Stimulated activated CD4-positive, alpha-beta T cell treated with anti-CD3 and anti-CD28 coated beads, Interleukin-2, amount 100 ng/mL, for 4 hours (primary cell): ENCODE measurements around the gene GUCY2D.

ENCODE experiments used
- DNase-seq: peaks from one replicate; pipeline ENCODE4 v3.0.0-alpha.2; 2020; ENCODE audit warnings: low read depth

Gene GUCY2D

GRCh38 chr17:7992924-7993323, 9.5 kb upstream of the GUCY2D start:
- DNase-seq = no peak

DNA sequence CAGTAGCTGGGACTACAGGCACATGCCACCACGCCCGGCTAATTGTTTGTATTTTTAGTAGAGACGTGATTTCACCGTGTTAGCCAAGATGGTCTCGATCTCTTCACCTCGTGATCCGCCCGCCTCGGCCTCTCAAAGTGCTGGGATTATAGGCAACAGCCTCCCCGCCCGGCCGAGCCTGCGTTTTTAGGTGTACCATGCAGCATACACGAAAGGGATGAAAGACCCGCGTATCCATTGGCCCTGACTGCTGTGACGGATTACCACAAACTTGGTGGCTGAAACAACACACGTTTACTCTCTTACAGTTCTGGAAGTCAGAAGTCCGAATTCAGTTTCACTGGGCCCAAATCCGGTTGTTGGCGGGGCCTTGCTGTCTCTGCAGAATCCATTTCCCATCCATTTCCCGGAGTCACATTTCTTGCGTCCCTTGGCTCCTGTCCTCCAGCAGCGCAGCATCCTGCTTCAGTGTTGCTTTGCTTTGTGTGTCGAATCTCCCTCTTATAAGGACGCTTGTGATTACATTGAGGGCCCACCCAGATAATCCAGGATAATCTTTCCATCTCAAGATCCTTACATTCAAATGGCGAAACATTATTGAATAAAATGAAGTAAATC, 8.3 kb upstream of the GUCY2D start:
- no peak for DNase-seq

DNA sequence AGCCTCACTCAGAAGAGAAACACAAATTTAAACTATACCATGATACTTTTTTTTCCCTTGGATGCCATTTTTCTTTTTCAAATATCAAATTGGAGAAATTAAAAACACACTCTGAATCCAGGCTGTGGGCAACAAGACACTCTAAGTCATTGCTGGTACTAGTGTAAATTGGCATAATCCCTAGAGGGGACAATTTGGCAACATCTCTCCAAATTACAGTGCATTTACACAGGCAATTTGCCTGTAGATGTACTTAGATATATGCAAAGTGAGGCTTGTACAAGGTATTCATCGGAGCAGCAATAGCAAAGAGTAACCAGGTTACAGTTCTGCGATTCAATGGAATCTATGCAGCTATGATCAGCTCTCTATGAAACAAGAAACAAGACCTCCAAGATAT, 6.7 kb upstream of the GUCY2D start:
- DNase-seq = no peak

DNA sequence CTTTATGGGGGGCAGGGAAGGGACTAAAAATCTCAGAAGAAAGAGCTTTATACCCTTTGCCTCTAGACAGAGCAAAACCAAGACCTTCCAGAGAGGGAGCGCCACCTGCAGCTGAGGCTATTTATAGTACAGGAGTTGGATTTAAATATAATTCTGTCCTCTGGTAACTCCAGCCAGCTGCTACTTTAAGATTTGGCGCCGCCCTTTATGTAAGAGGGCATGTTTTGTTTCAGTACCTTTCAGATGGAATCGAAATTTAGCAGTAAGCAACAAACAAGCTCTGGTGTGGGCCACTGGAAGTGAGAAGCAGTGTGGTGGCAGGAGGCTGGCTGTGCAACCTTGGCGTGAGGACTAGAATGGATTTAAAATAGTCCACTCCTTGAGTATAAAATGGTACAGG, 5.2 kb upstream of the GUCY2D start:
- DNase-seq = no peak

DNA sequence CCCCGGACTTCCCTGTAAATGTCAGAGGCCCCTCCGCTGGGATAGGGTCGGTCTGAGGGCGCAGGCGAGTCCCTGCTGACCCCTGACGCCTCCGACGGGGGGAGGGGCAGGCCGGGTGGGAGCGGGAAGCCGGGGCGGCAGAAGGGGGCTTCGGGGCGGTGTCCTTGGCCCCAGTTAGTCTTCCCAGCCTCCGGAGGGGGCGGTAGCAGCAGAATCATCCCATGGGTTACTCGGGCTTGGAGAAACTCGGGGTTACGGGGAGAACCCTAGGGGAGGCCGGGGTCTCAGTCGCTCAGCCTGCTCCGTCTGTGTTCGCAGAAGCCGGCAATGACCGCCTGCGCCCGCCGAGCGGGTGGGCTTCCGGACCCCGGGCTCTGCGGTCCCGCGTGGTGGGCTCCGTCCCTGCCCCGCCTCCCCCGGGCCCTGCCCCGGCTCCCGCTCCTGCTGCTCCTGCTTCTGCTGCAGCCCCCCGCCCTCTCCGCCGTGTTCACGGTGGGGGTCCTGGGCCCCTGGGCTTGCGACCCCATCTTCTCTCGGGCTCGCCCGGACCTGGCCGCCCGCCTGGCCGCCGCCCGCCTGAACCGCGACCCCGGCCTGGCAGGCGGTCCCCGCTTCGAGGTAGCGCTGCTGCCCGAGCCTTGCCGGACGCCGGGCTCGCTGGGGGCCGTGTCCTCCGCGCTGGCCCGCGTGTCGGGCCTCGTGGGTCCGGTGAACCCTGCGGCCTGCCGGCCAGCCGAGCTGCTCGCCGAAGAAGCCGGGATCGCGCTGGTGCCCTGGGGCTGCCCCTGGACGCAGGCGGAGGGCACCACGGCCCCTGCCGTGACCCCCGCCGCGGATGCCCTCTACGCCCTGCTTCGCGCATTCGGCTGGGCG, 542 bp downstream of the GUCY2D start:
- no peak for DNase-seq

DNA sequence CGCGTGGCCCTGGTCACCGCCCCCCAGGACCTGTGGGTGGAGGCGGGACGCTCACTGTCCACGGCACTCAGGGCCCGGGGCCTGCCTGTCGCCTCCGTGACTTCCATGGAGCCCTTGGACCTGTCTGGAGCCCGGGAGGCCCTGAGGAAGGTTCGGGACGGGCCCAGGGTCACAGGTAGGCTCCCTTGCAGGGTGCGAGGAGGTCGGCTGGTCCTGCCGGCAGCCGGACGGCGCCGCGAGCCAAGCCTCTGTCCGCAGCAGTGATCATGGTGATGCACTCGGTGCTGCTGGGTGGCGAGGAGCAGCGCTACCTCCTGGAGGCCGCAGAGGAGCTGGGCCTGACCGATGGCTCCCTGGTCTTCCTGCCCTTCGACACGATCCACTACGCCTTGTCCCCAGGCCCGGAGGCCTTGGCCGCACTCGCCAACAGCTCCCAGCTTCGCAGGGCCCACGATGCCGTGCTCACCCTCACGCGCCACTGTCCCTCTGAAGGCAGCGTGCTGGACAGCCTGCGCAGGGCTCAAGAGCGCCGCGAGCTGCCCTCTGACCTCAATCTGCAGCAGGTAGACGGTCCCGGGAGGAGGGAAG, 1.3 kb downstream of the GUCY2D start:
- DNase-seq = no peak

- no peak for DNase-seq
Measured at GRCh38 chr17:8004899-8005298, 2.5 kb downstream of the GUCY2D start.

- no peak for DNase-seq
Measured at GRCh38 chr17:8005357-8005756, 2.9 kb downstream of the GUCY2D start.

DNA sequence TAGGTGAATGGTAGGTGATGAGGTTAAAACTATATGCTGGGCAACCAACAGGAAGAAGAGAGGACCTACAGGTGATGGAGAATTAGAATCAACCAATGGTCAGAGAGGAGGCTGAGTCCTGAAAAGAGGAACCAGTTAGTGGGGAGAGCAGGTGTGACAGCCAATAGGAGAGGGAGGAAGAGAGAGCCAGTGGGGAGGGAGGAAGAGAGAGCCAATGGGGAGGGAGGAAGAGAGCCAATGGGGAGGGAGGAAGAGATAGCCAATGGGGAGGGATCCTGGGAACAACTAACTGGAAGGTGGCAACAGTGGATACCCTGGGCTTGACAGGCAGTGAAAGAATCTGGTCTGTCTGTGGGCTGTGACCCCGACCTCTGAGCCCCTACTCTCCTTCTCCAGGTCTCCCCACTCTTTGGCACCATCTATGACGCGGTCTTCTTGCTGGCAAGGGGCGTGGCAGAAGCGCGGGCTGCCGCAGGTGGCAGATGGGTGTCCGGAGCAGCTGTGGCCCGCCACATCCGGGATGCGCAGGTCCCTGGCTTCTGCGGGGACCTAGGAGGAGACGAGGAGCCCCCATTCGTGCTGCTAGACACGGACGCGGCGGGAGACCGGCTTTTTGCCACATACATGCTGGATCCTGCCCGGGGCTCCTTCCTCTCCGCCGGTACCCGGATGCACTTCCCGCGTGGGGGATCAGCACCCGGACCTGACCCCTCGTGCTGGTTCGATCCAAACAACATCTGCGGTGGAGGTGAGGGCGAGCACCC, 3.7 kb downstream of the GUCY2D start:
- no peak for DNase-seq

GRCh38 chr17:8006836-8007680, 4.6 kb downstream of the GUCY2D start:
- DNase-seq = no peak

- DNase-seq = no peak
Measured at GRCh38 chr17:8007836-8008235, 5.4 kb downstream of the GUCY2D start.

DNA sequence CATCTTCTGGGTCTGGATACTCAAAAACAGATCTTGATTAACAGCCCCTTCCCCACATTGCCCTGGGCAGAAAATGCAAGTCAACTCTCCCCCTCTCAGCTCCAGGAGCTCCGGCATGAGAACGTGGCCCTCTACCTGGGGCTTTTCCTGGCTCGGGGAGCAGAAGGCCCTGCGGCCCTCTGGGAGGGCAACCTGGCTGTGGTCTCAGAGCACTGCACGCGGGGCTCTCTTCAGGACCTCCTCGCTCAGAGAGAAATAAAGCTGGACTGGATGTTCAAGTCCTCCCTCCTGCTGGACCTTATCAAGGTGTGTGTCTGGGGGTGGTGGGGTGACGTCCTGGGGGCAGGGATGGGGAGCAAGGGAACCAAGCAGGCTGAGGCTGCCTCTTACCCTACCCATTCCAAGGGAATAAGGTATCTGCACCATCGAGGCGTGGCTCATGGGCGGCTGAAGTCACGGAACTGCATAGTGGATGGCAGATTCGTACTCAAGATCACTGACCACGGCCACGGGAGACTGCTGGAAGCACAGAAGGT, 9.7 kb downstream of the GUCY2D start:
- DNase-seq = no peak

DNA sequence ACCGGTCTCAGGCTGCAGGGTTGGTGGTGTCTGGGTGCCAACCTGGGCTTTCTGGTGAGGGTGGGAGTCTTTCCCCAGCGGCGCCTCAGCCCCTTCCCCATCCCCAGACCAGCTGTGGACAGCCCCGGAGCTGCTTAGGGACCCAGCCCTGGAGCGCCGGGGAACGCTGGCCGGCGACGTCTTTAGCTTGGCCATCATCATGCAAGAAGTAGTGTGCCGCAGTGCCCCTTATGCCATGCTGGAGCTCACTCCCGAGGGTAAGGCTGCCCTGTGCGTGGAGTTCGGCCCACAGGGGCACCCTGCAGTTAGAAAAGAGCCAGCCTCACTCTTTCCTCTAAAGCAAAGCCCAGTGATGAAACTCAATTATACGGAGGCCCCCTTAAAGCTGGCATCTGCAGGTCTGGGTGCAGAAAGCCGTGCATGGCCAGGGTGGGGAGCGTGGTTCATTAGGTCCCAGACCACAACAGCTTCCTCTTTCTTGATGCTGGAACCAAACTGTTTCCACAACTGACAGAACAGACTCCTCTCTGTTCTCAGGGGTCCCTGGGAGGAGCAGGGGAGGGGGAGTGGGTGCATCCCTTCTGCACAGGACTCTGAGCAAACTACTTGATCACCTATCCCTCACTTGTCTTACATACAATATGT, 10.7 kb downstream of the GUCY2D start:
- DNase-seq = no peak

- no peak for DNase-seq
Measured at GRCh38 chr17:8013731-8014557, 11.5 kb downstream of the GUCY2D start.

DNA sequence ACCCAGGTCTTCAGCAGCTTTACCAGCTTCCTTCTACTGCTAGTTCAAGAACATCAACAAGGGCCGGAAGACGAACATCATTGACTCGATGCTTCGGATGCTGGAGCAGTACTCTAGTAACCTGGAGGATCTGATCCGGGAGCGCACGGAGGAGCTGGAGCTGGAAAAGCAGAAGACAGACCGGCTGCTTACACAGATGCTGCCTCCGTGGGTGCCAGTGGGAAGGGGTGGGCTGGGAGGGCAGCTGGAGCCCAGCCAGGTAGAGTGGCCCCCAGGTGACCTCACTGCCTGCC, 12.1 kb downstream of the GUCY2D start:
- DNase-seq = no peak

DNA sequence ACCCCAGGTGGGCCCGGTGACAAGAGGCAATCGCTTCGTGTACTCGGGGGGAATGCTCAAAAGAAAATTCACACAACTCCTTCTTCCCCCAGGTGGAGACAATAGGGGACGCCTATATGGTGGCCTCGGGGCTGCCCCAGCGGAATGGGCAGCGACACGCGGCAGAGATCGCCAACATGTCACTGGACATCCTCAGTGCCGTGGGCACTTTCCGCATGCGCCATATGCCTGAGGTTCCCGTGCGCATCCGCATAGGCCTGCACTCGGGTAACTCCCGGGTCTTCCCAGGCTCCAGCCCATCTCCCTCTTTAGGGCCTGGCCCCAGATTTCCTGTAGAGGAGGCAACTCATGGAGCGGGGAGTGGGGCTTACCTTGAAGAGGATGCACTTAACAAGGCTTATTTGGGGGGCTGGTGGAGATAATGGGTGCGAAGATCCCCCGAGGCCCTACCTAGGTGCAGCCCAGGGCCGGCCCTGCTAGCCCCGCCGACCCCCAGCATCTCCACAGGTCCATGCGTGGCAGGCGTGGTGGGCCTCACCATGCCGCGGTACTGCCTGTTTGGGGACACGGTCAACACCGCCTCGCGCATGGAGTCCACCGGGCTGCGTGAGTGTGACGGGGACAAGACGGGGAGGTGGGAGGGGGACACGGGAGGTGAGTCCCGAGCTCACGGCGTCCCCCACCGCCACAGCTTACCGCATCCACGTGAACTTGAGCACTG, 13.0 kb downstream of the GUCY2D start:
- no peak for DNase-seq

GRCh38 chr17:8015957-8016631, 13.7 kb downstream of the GUCY2D start:
- no peak for DNase-seq

DNA sequence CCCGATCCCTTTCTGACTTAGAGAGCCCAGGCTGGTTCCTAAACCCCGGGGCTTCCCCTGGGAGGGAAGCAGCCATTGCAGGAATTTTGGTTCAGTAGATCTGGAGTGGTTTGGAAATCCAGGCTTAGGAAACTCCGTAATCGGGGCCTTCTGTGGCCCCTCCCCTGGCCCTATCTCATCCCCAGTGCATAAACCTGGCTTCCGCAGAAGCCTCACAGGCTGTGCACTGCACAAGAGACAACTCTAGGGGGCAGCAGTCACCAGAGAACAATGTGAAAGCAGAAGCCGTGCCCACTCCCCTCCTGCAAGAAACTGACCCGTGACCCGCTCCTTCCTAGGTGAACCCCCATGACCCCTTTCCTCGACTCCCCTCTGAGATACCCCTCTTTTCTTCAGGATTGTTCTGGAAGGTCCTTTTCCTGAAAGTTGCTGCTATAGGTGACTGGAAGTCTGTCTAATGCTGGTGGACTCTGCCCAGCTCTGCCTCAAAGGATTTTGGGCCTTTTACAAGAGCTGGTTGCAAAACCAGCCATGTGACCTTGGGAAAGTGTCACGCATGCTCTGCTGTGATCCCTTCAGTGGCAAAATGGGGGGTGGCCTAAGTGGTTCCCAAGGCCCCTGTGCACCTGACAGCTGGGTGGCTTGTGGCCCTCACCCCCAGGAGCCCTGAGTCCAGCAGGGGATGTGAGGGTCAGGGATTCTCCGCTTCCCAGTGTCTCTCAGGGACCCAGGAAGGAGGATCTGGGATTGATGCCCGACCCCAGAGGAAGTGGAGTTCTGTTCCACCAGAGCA, 14.4 kb downstream of the GUCY2D start:
- DNase-seq = no peak
